GM21529 (cell line): ENCODE measurements around the gene MYO16.

Experiments
- ATAC-seq: cut with Tn5 transposase; IDR thresholded peaks from one replicate; pipeline ENCODE4 v1.9.1; 2021; ENCODE audit not compliant: unreplicated experiment

Gene MYO16

GRCh38 chr13:108789476-108789875 lies 160.1 kb downstream of the MYO16 start:
- ATAC-seq = no peak

GRCh38 chr13:108795841-108796240 lies 166.4 kb downstream of the MYO16 start:
- no peak for ATAC-seq

GRCh38 chr13:108797354-108797753 lies 167.9 kb downstream of the MYO16 start:
- ATAC-seq = no peak

GRCh38 chr13:108807841-108808240 lies 178.4 kb downstream of the MYO16 start:
- ATAC-seq = no peak

- no peak for ATAC-seq
These were observed 182.8 kb downstream of the MYO16 start for GRCh38 chr13:108812165-108812564.

GRCh38 chr13:108812661-108813060 lies 183.2 kb downstream of the MYO16 start:
- ATAC-seq = no peak

GRCh38 chr13:108813587-108814170 lies 184.3 kb downstream of the MYO16 start:
- ATAC-seq = no peak

- no peak for ATAC-seq
These were observed 187.0 kb downstream of the MYO16 start for GRCh38 chr13:108816375-108816774.

GRCh38 chr13:108827646-108828045 lies 198.2 kb downstream of the MYO16 start:
- no peak for ATAC-seq

GRCh38 chr13:108828086-108828815 lies 198.8 kb downstream of the MYO16 start:
- ATAC-seq = no peak

GRCh38 chr13:108830916-108831315 lies 201.5 kb downstream of the MYO16 start:
- ATAC-seq = no peak

GRCh38 chr13:108833531-108833930 lies 204.1 kb downstream of the MYO16 start:
- ATAC-seq = no peak

- ATAC-seq = no peak
These were observed 204.8 kb downstream of the MYO16 start for GRCh38 chr13:108834193-108834592.

GRCh38 chr13:108835083-108835482 lies 205.7 kb downstream of the MYO16 start:
- no peak for ATAC-seq

GRCh38 chr13:108850691-108851090 lies 221.3 kb downstream of the MYO16 start:
- ATAC-seq = no peak

- ATAC-seq = no peak
These were observed 222.2 kb downstream of the MYO16 start for GRCh38 chr13:108851660-108852059.

- ATAC-seq = no peak
These were observed 223.6 kb downstream of the MYO16 start for GRCh38 chr13:108853031-108853430.

GRCh38 chr13:108855737-108856387 lies 226.5 kb downstream of the MYO16 start:
- ATAC-seq = peak; percentile 78

- no peak for ATAC-seq
These were observed 229.3 kb downstream of the MYO16 start for GRCh38 chr13:108858676-108859075.

- no peak for ATAC-seq
These were observed 230.0 kb downstream of the MYO16 start for GRCh38 chr13:108859197-108860012.

GRCh38 chr13:108860418-108860817 lies 231.0 kb downstream of the MYO16 start:
- ATAC-seq = no peak
